Epithelial cell of prostate (primary cell): ENCODE measurements around the gene GTF2H4.

Source experiments
- DNase-seq: peaks from one replicate; pipeline ENCODE4 v3.0.0-alpha.2; 2011; ENCODE audit warnings: low read depth, low spot score
- H3K27ac ChIP-seq: fragments of 450-650 bp; 2 replicates; pipeline ENCODE4 v1.5.1; 2017; ENCODE audit warnings: mild to moderate bottlenecking

GTF2H4 gene

DNA sequence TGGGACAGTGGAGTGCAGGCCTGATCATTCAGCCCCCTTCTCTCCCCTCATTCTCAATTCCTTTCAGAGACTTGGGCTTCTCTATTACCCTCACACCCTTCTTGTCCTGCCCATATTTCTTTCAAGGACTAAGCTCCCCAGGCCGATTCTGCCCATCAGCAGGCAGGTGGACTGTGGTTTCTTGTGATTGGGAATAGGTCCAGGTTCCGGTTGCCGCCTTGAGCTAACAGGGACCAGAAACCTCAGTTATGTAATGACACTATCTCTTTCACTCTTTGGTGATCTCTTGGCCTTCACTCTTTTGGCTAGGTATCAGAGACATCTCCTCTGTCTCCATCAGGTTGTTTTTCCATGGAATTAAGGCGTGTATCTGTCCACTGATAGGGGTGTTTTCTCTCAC is 39.2 kb downstream of the GTF2H4 start:
- DNase-seq = no peak
- no peak overlapping the region for H3K27ac ChIP-seq

DNA sequence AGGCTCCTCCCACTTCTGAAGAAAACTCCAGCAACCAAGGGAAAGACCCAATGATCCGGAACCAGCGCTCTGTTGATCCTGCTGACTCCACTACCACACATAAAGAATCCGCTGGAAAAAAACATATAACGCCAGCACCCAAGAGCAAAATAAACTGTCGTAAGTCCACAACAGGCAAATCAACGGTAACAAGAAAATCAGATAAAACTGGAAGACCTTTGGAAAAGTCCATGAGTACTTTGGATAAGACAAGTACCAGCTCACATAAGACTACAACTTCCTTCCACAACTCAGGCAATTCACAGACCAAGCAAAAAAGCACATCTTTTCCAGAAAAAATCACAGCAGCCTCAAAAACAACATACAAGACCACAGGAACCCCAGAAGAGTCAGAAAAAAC is 40.8 kb downstream of the GTF2H4 start:
- H3K27ac ChIP-seq = no peak overlapping the region
- no peak for DNase-seq

DNA sequence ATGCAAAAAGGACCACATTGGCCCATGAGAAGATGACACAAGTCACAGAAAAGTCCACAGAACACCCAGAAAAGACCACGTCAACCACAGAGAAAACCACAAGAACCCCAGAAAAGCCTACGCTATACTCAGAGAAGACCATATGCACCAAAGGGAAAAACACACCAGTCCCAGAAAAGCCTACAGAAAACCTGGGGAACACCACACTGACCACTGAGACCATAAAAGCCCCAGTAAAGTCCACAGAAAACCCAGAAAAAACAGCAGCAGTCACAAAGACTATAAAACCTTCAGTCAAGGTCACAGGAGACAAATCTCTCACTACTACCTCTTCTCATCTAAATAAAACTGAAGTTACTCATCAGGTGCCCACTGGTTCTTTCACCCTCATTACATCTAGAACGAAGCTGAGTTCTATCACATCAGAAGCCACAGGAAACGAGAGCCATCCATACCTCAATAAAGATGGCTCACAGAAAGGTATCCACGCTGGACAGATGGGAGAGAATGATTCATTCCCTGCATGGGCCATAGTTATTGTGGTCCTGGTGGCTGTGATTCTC is 44.0 kb downstream of the GTF2H4 start:
- DNase-seq = no peak
- H3K27ac ChIP-seq = no peak overlapping the region

DNA sequence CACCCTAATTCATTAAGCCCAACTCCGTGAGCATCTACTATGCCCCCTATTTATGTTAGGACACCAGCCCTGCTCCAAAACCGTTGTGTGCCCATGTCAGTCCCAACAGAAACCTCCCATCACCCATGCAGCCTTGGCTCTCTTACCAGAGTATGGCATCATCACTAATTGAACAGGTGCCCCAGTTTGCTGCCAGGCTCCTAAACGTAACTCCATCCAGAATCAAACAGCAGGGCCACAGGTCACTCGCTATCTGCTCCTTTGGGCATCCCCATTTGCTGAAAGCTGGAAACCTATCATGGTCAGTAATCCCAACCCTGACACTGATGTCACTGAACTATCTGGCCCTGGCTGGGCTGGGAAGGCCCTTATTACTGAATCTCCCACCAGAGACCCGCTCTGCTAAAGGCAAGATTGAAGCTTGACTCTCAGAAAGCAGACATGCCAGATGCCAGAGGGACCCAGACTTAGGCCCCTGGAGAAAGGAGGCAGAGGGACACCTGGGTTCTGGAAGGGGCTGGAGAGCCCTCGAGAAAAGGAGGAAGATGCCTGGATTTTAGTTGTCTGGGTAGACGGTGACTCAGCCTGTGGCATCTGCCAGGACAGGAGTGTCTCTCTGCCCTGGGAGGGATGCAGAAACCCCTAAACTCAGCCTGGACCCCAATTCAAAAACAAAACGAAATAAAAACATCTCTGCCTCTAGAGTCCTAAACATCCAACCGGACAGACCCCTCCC is 46.8 kb downstream of the GTF2H4 start:
- no peak for DNase-seq
- H3K27ac ChIP-seq = no peak overlapping the region

DNA sequence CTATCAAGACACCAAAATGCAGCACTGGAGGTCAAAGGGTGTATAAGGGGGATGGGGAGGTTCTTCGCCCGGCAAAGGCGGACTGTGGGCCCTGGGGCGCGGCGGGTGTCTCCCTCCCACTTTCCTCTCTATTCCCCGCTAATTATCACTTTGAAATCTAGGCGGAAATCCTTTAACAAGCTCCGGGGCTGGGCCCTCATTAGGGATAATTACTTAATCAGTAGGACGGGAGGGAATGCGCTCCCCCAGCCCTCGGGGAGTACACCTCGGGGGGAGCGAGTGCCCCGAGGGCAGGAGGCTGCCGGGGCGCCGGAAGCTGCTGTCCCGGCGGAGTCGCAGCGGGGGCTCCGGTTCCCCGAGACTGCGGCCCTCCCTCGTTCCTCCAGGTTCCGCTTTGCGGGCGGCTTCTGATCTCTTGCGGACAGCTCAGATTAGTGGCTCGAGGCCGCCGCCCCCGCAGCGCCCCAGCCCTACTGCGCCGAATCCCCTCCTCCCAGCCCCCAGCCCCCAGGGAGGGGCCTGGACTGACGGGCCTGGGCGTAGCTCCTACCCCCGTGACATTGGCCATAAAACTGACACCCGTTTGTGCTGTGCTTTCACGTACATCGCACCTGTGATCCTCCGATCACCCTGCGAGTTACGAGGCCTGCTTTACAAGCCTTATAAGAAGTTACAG is 47.5 kb downstream of the GTF2H4 start:
- no peak for DNase-seq
- H3K27ac ChIP-seq = no peak overlapping the region

DNA sequence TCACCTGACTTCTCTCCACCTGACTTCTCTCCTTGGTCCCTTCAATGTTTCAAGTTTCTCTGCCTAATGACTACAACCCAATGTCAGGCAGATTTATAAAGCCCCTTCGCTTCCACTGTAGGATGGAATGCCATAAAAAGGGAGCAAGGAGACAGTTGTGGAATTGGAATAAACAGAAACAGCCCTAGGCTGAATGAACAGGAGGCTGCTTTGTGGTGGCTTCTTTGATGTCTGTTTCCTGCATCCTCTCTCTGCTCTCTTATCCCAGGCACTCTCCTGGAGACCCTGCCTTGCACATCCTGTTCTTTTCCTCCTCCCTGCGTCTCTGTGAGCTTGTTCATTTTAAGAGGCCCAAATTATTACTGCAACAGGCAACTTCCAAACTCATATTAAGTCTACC is 49.7 kb downstream of the GTF2H4 start:
- no peak overlapping the region for H3K27ac ChIP-seq
- DNase-seq = no peak

DNA sequence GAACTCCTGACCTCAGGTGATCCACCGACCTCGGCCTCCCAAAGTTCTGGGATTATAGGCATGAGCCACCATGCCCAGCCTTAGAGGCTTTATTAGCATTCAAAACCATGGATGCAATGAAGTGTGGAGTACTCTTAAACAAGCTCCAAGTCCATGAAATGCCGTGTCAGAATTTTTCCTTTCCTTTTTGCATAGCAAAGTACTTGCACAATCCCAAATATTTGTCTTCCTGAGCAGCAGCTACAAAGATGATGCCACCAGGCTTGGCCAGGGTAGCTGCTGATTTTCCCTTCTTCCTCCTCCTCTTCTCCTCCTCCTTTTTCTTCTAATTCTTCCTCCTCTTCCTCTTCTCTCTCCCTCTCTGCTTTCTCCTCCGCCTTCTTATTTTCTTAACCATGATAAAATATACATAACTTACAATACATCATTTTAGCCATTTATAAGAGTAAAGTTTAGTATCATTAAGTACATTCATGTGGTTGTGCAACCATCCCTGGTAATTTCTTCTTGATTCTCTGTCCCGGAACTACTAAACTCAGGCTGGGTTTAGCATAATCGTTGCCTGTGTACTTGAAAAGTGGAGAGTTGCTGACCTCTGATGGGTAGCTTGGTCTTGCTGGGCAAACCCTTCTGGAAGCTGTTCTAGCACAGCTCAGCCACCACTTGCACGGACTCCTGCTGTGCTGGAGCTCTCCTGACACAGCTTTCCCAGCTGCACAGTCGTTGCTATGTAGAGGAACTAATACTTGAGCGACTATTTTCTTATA is 53.1 kb downstream of the GTF2H4 start:
- H3K27ac ChIP-seq = no peak overlapping the region
- no peak for DNase-seq

DNA sequence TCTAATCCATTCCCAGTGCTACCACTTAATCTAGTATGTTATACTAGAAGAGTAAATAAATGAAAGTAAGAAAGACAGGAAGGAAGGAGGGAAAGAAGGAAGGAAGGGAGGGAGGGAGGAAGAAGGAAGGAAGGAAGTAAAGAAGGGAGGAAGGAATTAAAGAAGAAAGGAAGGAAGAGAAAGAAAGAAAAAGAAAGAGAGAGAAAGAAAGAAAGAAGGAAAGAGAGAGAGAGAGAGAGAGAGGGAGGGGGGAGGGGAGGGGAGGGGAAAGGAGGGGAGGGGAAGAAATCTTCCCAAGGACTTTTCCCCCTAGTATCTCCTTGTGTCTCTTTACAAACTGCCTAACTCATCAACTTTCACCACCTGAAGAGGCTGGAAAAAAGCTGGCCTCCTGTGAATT is 54.7 kb downstream of the GTF2H4 start:
- H3K27ac ChIP-seq = no peak overlapping the region
- DNase-seq = no peak

DNA sequence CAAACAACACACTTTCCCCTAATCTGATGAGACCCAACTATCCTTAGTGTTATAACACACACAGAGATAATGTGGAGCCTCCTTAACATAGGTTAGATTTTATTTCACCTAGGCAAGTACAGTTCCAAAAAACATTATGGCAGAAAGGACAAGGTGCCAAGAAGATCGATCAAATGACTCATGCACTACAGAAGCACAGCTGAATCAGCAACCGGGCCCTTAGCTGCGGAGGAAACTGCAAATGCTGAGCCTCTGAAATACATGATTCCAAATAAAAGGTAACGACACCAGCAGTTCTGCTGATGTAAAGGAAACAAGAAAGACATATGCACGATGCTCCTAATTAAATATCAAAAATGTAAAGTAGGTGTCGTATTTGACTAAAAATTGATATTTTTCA is 55.6 kb downstream of the GTF2H4 start:
- no peak for DNase-seq
- no peak overlapping the region for H3K27ac ChIP-seq
